Endodermal cell (in vitro differentiated cells): ENCODE data around the gene HIP1. TPM values are rescaled to one million over a fixed set of nuclear protein-coding genes. Genes with fewer than 3 reads are reported as not detected.
"Not testable (repeated sequence)": the region's sequence is repeated elsewhere in the genome, so short reads cannot be mapped to it uniquely, and the experiment has no call there.

Experiments
- DNase-seq: peaks from one replicate; pipeline ENCODE4 v3.0.0-alpha.2; 2017
- H3K27ac ChIP-seq: 2 replicates; pipeline ENCODE4 v1.5.1; 2013; ENCODE audit warnings: mild to moderate bottlenecking, low read depth, low read length, moderate library complexity
- H3K27me3 ChIP-seq: 2 replicates; pipeline ENCODE4 v1.6.1; 2013; ENCODE audit warnings: mild to moderate bottlenecking, low read length, moderate library complexity; ENCODE audit not compliant: insufficient read depth, control insufficient read depth, poor library complexity, severe bottlenecking
- H3K36me3 ChIP-seq: 2 replicates; pipeline ENCODE4 v1.7.0; 2013; ENCODE audit warnings: mild to moderate bottlenecking, low read length, moderate library complexity; ENCODE audit not compliant: control insufficient read depth, insufficient read depth
- H3K4me1 ChIP-seq: one replicate; pipeline ENCODE4 v1.7.0; 2013; ENCODE audit warnings: low read length; ENCODE audit not compliant: control insufficient read depth, insufficient read depth
- H3K4me3 ChIP-seq: 2 replicates; pipeline ENCODE4 v1.5.1; 2013; ENCODE audit warnings: mild to moderate bottlenecking, low read length, moderate library complexity
- H3K9ac ChIP-seq: 2 replicates; pipeline ENCODE4 v1.6.1; 2013; ENCODE audit warnings: mild to moderate bottlenecking, low read length, moderate library complexity; ENCODE audit not compliant: poor library complexity, severe bottlenecking; ENCODE audit errors: extremely low read depth
- H3K9me3 ChIP-seq: 2 replicates; pipeline ENCODE4 v1.6.1; 2013; ENCODE audit warnings: mild to moderate bottlenecking, low read length, moderate library complexity; ENCODE audit not compliant: control insufficient read depth
- H3K27ac Mint-ChIP-seq: 2 replicates; pipeline ENCODE4 v1.8.0; 2020; ENCODE audit warnings: mixed read lengths
- H3K27me3 Mint-ChIP-seq: 2 replicates; pipeline ENCODE4 v1.8.0; 2021; ENCODE audit warnings: mild to moderate bottlenecking, mixed read lengths; ENCODE audit not compliant: insufficient read depth
- H3K36me3 Mint-ChIP-seq: 2 replicates; pipeline ENCODE4 v1.8.0; 2020; ENCODE audit warnings: low read depth, mixed read lengths
- H3K4me1 Mint-ChIP-seq: 2 replicates; pipeline ENCODE4 v1.8.0; 2020; ENCODE audit warnings: mixed read lengths
- H3K4me3 Mint-ChIP-seq: 2 replicates; pipeline ENCODE4 v1.8.0; 2020; ENCODE audit warnings: mild to moderate bottlenecking, moderate library complexity, mixed read lengths
- H3K9me3 Mint-ChIP-seq: 2 replicates; pipeline ENCODE4 v1.8.0; 2020; ENCODE audit warnings: mild to moderate bottlenecking, mixed read lengths
- CTCF ChIP-seq: fragments of 200-600 bp; sonication (generic); conservative IDR thresholded peaks from 2 replicates; pipeline ENCODE4 v1.5.0; 2021; ENCODE audit warnings: antibody characterized with exemption, mild to moderate bottlenecking
- WGBS, 2 experiments: methylation state at CpG; one replicate each; pipeline versions ENCODE4 v1.1.5 to v1.1.7; 2013; ENCODE audit warnings: missing lambda C conversion rate in 2 of 2, mixed read lengths in 1 of 2; ENCODE audit not compliant: insufficient coverage in 1 of 2, insufficient read length in 1 of 2; 5-methylcytosine and 5-hydroxymethylcytosine counted together
- total RNA-seq, 2 donors: library from RNA; stranded (reverse); fragmentation: NEBNext Ultra II Directional in 1 of 2; extraction: Animal tissue kit (Norgen Biotek cat#: 25700) in 1 of 2; gene quantifications; 2 replicates in 1 of 2; 3 replicates in 1 of 2; pipeline ENCODE4 v1.2.1, GENCODE V29; 2021

The HIP1 gene
- total RNA-seq, 2 donors from 2014 or later: 64.7 to 70.0 TPM

GRCh38 chr7:75696263-75697037 is 42.3 kb downstream of the HIP1 start:
- Mint-ChIP-seq H3K4me3 (no peak overlapping the region), H3K4me1 (no peaks in the 10 kb centered on the region), H3K9me3 (no peaks in the 10 kb centered on the region), H3K27me3 (no peaks in the 10 kb centered on the region), H3K27ac (no peak overlapping the region), H3K36me3 (no peaks in the 10 kb centered on the region)
- Histone ChIP-seq H3K9me3 (no peaks in the 10 kb centered on the region), H3K27ac (no peak overlapping the region), H3K9ac (no peak overlapping the region), H3K27me3 (no peaks in the 10 kb centered on the region), H3K4me3 (no peak overlapping the region), H3K4me1 (no peaks in the 10 kb centered on the region), H3K36me3 (no peaks in the 10 kb centered on the region)
- no peak for TF ChIP-seq CTCF
- WGBS, 2 experiments: 74 to 79% methylated on average over 3 of the region's 4 CpGs
- no peak for DNase-seq

- no peaks in the 10 kb centered on the region for H3K36me3 Mint-ChIP-seq
- no peaks in the 10 kb centered on the region for H3K9me3 Mint-ChIP-seq
- TF ChIP-seq CTCF: no peak
- no peak overlapping the region for H3K4me3 Mint-ChIP-seq
- Histone ChIP-seq H3K4me3 (no peak overlapping the region), H3K36me3 (no peaks in the 10 kb centered on the region), H3K9me3 (no peaks in the 10 kb centered on the region), H3K4me1 (no peaks in the 10 kb centered on the region), H3K27ac (no peak overlapping the region), H3K9ac (no peak overlapping the region), H3K27me3 (no peaks in the 10 kb centered on the region)
- H3K27me3 Mint-ChIP-seq: no peaks in the 10 kb centered on the region
- 91 to 96% methylated on average over 3 to 6 of the region's 6 CpGs for WGBS, 2 experiments
- H3K27ac Mint-ChIP-seq: no peak overlapping the region
- peaks cover 2% of the 10 kb centered on the region for H3K4me1 Mint-ChIP-seq
- no peak for DNase-seq
Measured at GRCh38 chr7:75694638-75695399, 43.9 kb downstream of the HIP1 start.

- H3K9ac ChIP-seq, H3K9me3 Mint-ChIP-seq, H3K4me3 ChIP-seq, H3K27me3 Mint-ChIP-seq, H3K4me1 Mint-ChIP-seq, H3K27ac ChIP-seq, H3K4me1 ChIP-seq, H3K4me3 Mint-ChIP-seq, H3K36me3 ChIP-seq, H3K27ac Mint-ChIP-seq, H3K9me3 ChIP-seq, DNase-seq, H3K27me3 ChIP-seq, H3K36me3 Mint-ChIP-seq: not testable (repeated sequence)
- WGBS, 2 experiments: 85 to 94% methylated on average over 6 of the region's 6 CpGs
Measured at GRCh38 chr7:75693668-75694067, 45.1 kb downstream of the HIP1 start.
